ENCODE measurements around the gene LTO1. TPM values are rescaled to one million over a fixed set of nuclear protein-coding genes. Genes with fewer than 3 reads are reported as not detected.

LTO1 gene
- total and polyA plus RNA-seq, 10 donors, result 17.5 to 41.4 (median 31.0) TPM

GRCh38 chr11:69718147-69718546 is 43.0 kb upstream of the LTO1 start:
- Histone ChIP-seq H3K36me3 (no peaks in the 10 kb centered on the region), H3K27ac (no peak overlapping the region), H3K27me3 (replicated peaks in 1 of 7) (peaks cover 0 to 91% (median 29%) of the 10 kb centered on the region in 7 donors), H3K9me3 (no peaks in the 10 kb centered on the region), H3K4me3 (no peak overlapping the region), H3K4me1 (peaks cover 0 to 7% (median 0%) of the 10 kb centered on the region in 6 donors)
- TF ChIP-seq CTCF (IDR thresholded peaks at IDR 0.05 in 8 of 11, conservative IDR thresholded peaks at IDR 0.05 in 3 of 11) (peak in 4 of 11 experiments; percentile 10 to 49 (median 34)), POLR2AphosphoS5 (IDR thresholded peaks at IDR 0.05) (no peak)
- intact Hi-C loops (cut with DNase I; ENCODE audit: low total_unique reads), result no loop called here
- DNase-seq, result no peak
- WGBS, 5 donors, result 0 to 6% (median 3%) methylated on average over 7 to 13 of the region's 13 CpGs

GRCh38 chr11:69716891-69717747 is 42.0 kb upstream of the LTO1 start:
- Histone ChIP-seq H3K27me3 (replicated peaks in 1 of 7) (peaks cover 0 to 91% (median 28%) of the 10 kb centered on the region in 7 donors), H3K36me3 (no peaks in the 10 kb centered on the region), H3K4me1 (peaks cover 0 to 13% (median 4%) of the 10 kb centered on the region in 6 donors), H3K27ac (no peak overlapping the region), H3K9me3 (no peaks in the 10 kb centered on the region), H3K4me3 (no peak overlapping the region)
- TF ChIP-seq POLR2A (IDR thresholded peaks at IDR 0.05) (no peak), POLR2AphosphoS5 (IDR thresholded peaks at IDR 0.05) (no peak), CTCF (IDR thresholded peaks at IDR 0.05 in 8 of 11, conservative IDR thresholded peaks at IDR 0.05 in 3 of 11) (no peak)
- intact Hi-C loops (cut with DNase I; ENCODE audit: low total_unique reads), result no loop called here
- no peak for DNase-seq
- 52 to 62% (median 59%) methylated on average over 5 to 6 of the region's 6 CpGs for WGBS, 5 donors

GRCh38 chr11:69716099-69716498 is 40.9 kb upstream of the LTO1 start:
- Histone ChIP-seq H3K4me3 (no peak overlapping the region), H3K36me3 (no peaks in the 10 kb centered on the region), H3K27me3 (replicated peaks in 1 of 7) (peaks cover 0 to 81% (median 18%) of the 10 kb centered on the region in 7 donors), H3K27ac (no peak overlapping the region), H3K4me1 (peaks cover 0 to 20% (median 5%) of the 10 kb centered on the region in 6 donors), H3K9me3 (no peaks in the 10 kb centered on the region)
- DNase-seq, result no peak
- TF ChIP-seq POLR2AphosphoS5 (IDR thresholded peaks at IDR 0.05), result no peak
- TF ChIP-seq CTCF (IDR thresholded peaks at IDR 0.05 in 8 of 11, conservative IDR thresholded peaks at IDR 0.05 in 3 of 11), result no peak
- TF ChIP-seq POLR2A (IDR thresholded peaks at IDR 0.05), result no peak
- WGBS, 5 donors, result 80 to 92% (median 85%) methylated on average over 11 of the region's 11 CpGs
- intact Hi-C loops (cut with DNase I; ENCODE audit: low total_unique reads), result no loop called here

- H3K27ac ChIP-seq, result no peak overlapping the region
- no peak overlapping the region for H3K4me3 ChIP-seq
- TF ChIP-seq CTCF (IDR thresholded peaks at IDR 0.05 in 8 of 11, conservative IDR thresholded peaks at IDR 0.05 in 3 of 11), result no peak
- TF ChIP-seq POLR2AphosphoS5 (IDR thresholded peaks at IDR 0.05), result no peak
- no peak for TF ChIP-seq POLR2A (IDR thresholded peaks at IDR 0.05)
- intact Hi-C loops (cut with DNase I; ENCODE audit: low total_unique reads), result no loop called here
- H3K4me1 ChIP-seq, result peaks cover 0 to 20% (median 5%) of the 10 kb centered on the region in 6 donors
- no peak for DNase-seq
- no peaks in the 10 kb centered on the region for H3K9me3 ChIP-seq
- H3K27me3 ChIP-seq (replicated peaks in 1 of 7), result peaks cover 0 to 77% (median 18%) of the 10 kb centered on the region in 7 donors
- no peaks in the 10 kb centered on the region for H3K36me3 ChIP-seq
- WGBS, 5 donors, result 77 to 87% (median 85%) methylated on average over 13 to 19 of the region's 19 CpGs
These were observed 40.3 kb upstream of the LTO1 start for GRCh38 chr11:69715446-69715845.

Measured in spleen (tissue), 11 donors.